Upper lobe of right lung (tissue), 1 donor: ENCODE results near the gene MYOZ3. TPM values are rescaled to one million over a fixed set of nuclear protein-coding genes. Genes with fewer than 3 reads are reported as not detected.

ENCODE experiments used
- ATAC-seq: fragments of 200-7000 bp; cut with Tn5 transposase; one replicate; pipeline ENCODE4 v1.9.1; 2020; ENCODE audit warnings: mild to moderate bottlenecking, moderate library complexity
- DNase-seq: peaks from one replicate; pipeline ENCODE4 v3.0.0-alpha.2; 2020
- H3K27ac ChIP-seq: fragments of 200-600 bp; one replicate; pipeline ENCODE4 v1.8.0; 2022
- H3K27me3 ChIP-seq: fragments of 200-600 bp; one replicate; pipeline ENCODE4 v1.8.0; 2022; ENCODE audit warnings: mild to moderate bottlenecking
- H3K36me3 ChIP-seq: fragments of 200-600 bp; one replicate; pipeline ENCODE4 v1.8.0; 2022
- H3K4me1 ChIP-seq: fragments of 200-600 bp; one replicate; pipeline ENCODE4 v1.8.0; 2022
- H3K4me3 ChIP-seq: fragments of 200-600 bp; one replicate; pipeline ENCODE4 v1.8.0; 2022; ENCODE audit warnings: mild to moderate bottlenecking
- H3K9me3 ChIP-seq: fragments of 200-600 bp; one replicate; pipeline ENCODE4 v1.8.0; 2022
- intact Hi-C: fragments of 100-400 bp; cut with DNase I; formaldehyde crosslinking; loops from one replicate; pipeline ENCODE4 v1.11.0; 2022
- total RNA-seq: library from RNA; stranded (reverse); fragmentation: NEBNext Ultra II Directional; extraction: Animal tissue kit (Norgen Biotek cat#: 25700); gene quantifications from one replicate; pipeline ENCODE4 v1.2.1, GENCODE V29; 2021
- TF ChIP-seq, protein P1 (sequence below): fragments of 200-600 bp; IDR thresholded peaks from one replicate; pipeline ENCODE4 v1.8.0; 2022; ENCODE audit warnings: antibody characterized with exemption
- donor health status: DM: no; HTN: yes; CAD: no; lungs with severe emphysema.

The MYOZ3 gene
- total RNA-seq, 1 donor from 2014 or later = 1.7 TPM

DNA sequence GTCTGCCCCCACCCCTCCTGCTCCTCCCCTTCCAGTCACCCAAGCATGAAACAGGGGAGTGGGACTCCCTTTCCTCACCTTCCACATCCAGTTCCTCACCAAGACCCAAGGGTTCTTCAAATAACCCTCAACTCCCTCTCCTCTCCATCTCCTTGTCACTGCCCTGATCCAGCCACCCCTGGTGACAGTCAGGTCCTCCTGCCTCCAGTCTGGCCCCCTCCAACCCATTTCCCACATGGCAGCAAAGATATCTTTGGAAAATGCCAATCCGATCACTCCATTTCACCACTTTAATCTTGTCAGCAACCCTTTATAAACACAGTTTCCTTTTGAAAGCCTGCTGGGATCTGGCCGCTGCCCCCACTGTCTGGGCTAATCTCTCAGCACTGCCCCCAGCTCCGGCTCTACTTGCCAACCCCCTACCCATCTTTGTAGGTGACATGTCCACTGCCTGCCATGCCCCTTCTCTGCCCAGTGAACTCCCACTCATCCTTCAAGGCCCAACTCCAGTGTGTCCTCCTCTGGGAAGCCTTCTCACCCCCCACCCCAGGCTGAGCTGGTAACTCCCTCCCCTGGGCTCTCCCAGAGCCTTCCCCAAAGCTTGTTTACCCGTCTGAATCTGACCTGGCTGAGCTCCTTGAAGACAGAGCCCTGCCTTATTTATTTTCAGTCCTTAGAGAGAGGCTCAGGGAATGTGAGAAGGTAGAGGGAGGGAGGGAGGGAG, 781 bp upstream of the MYOZ3 start:
- Histone ChIP-seq H3K27ac (no peak overlapping the region), H3K9me3 (no peaks in the 10 kb centered on the region), H3K36me3 (no peaks in the 10 kb centered on the region), H3K4me3 (no peak overlapping the region), H3K27me3 (no peaks in the 10 kb centered on the region), H3K4me1 (peaks cover 18% of the 10 kb centered on the region)
- intact Hi-C loops = no loop called here
- TF ChIP-seq, protein P1, sequence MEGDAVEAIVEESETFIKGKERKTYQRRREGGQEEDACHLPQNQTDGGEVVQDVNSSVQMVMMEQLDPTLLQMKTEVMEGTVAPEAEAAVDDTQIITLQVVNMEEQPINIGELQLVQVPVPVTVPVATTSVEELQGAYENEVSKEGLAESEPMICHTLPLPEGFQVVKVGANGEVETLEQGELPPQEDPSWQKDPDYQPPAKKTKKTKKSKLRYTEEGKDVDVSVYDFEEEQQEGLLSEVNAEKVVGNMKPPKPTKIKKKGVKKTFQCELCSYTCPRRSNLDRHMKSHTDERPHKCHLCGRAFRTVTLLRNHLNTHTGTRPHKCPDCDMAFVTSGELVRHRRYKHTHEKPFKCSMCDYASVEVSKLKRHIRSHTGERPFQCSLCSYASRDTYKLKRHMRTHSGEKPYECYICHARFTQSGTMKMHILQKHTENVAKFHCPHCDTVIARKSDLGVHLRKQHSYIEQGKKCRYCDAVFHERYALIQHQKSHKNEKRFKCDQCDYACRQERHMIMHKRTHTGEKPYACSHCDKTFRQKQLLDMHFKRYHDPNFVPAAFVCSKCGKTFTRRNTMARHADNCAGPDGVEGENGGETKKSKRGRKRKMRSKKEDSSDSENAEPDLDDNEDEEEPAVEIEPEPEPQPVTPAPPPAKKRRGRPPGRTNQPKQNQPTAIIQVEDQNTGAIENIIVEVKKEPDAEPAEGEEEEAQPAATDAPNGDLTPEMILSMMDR = no peak
- ATAC-seq (peak; percentile 40), DNase-seq (no peak)

DNA sequence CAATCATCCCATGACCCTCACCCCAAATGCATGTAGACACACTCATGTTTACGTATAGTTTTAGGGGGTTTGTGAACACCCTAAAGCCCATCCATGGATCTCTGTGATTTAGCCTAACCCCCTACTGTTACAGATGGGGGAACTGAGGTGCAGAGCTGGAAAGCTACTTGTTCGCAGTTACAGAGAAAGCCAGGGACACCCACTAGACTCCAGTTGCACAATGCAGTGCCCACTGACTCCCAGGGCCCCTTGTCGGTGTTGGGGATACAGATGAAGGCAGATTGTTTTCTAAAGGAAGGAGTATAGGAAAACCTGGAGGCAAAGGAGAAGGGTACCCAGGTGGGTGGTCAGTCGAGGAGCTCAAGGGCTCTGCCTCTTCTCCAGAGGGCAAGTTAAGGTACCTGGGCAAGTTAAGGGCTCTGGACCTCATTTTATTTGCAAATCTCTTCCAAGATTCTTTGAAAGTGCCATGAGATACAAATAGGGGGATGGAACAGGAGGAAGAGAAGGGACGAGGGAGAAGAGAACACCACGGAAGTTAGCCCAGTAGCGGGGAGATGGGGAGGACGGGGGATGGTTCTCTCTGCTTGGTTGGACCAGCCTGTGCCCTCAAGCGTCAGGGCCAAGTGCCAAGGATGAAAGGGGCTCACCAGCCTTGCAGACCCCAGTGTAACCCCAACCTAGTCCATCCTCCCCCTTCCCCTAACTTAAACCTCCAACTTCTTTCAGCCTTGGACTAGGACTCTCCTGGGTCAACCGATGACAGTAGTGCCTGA, 958 bp downstream of the MYOZ3 start:
- Histone ChIP-seq H3K4me3 (no peak overlapping the region), H3K27me3 (no peaks in the 10 kb centered on the region), H3K4me1 (peaks cover 10% of the 10 kb centered on the region), H3K27ac (no peak overlapping the region), H3K36me3 (no peaks in the 10 kb centered on the region), H3K9me3 (no peaks in the 10 kb centered on the region)
- DNase-seq (no peak), ATAC-seq (no peak)
- TF ChIP-seq, protein P1 = no peak
- intact Hi-C loops = no loop called here

DNA sequence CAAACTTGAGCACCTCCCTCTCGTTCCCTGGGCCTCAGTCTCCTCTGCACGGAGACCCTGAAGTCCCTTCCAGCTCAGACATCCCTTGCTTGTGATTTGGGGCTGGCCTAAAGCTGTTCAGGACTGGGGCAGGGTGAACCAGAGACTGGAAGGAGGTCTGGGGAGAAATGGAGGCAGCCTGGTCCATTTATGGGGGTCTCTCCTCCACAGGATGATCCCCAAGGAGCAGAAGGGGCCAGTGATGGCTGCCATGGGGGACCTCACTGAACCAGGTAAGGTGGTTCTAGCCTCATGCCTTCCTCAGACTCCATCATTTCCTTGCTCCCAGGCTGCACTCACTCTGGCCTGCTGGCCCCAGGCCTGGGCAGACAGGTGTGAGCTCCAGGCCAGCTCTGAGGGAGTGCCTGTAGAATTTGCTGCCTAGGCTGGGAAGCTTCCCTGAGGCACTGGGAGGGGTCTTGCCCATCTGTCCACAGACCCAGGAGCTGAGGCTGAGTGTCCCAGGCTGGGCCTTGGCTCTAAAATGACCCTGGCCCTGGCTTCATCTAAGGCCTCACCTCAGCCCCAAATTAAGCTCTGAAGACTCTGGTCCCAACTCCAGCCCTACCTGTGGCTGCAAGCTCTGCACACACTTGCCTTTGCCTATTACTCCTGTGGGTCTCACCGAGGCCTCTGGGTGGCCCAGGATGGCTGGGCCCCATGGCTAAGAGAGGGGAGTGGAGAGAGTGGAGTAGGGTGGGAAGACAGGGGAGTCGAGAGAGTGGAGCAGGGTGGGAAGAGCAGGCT, 1.9 kb downstream of the MYOZ3 start:
- Histone ChIP-seq H3K9me3 (no peaks in the 10 kb centered on the region), H3K4me3 (no peak overlapping the region), H3K36me3 (no peaks in the 10 kb centered on the region), H3K27ac (no peak overlapping the region), H3K27me3 (no peaks in the 10 kb centered on the region), H3K4me1 (peaks cover 4% of the 10 kb centered on the region)
- TF ChIP-seq, protein P1 = no peak
- DNase-seq (peak; percentile 35), ATAC-seq (no peak)
- intact Hi-C loops = no loop called here

DNA sequence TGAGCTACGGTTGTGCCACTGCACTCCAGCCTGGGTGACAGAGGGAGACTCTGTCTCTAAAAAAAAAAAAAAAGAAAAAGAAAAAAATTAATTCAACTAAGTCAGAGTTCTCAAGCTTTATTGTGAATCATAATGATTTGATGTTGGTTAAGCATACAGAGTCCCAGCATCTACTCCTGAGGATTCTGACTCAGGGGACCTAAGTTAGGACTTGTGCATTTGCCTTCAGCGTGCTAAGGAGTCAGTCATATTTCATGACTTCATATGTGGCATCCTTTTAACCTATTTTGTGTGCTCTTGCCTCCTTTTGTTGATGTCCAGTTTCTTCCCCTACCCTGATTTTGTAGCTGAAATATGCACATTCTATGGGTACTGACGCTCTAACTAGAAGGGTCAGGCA, 2.9 kb downstream of the MYOZ3 start:
- Histone ChIP-seq H3K36me3 (no peaks in the 10 kb centered on the region), H3K9me3 (no peaks in the 10 kb centered on the region), H3K27ac (no peak overlapping the region), H3K4me3 (no peak overlapping the region), H3K4me1 (peaks cover 2% of the 10 kb centered on the region), H3K27me3 (no peaks in the 10 kb centered on the region)
- ATAC-seq (no peak), DNase-seq (no peak)
- intact Hi-C loops = no loop called here
- TF ChIP-seq, protein P1 = no peak

DNA sequence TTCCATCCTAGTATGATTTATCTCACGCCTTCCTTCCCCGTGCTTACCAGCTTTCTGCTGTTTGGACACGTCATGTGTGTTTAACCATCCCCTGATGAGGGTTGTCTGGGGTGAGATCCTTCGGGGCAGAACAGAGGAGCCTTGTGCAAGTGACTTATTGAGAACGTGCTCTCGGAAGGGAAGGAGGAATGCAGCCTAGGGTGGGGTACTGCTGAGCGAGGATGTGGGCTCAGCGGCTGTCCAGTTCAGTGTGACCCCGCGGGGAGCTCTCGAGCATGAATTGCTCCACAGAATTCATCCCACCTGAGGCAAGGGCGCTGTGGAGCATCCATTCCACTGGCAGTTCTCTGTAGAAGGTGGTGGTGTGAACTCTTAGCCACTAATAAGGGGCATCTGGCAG, 4.0 kb downstream of the MYOZ3 start:
- Histone ChIP-seq H3K9me3 (no peaks in the 10 kb centered on the region), H3K36me3 (no peaks in the 10 kb centered on the region), H3K4me3 (no peak overlapping the region), H3K27me3 (no peaks in the 10 kb centered on the region), H3K27ac (no peak overlapping the region), H3K4me1 (no peaks in the 10 kb centered on the region)
- ATAC-seq = peak; percentile 29
- intact Hi-C loops = no loop called here
- TF ChIP-seq, protein P1 = no peak
- DNase-seq = no peak
